ENCODE results near the gene BRSK2. TPM values are rescaled to one million over a fixed set of nuclear protein-coding genes. Genes with fewer than 3 reads are reported as not detected.

The BRSK2 gene
- total RNA-seq, 1 experiment from 2014 or later, result 1.2 TPM

- ChIA-PET POLR2A (ENCODE audit: unreplicated experiment) (no interaction called here), CTCF (no interaction called here)
- DNase-seq (no peak), ATAC-seq (no peak)
- TF ChIP-seq EZH2 (IDR thresholded peaks at IDR 0.05; ENCODE audit: low read length, unreplicated experiment) (no peak), EZH2phosphoT487 (IDR thresholded peaks at IDR 0.05; ENCODE audit: borderline replicate concordance, low read length) (no peak), CTCF (conservative IDR thresholded peaks at IDR 0.05; ENCODE audit: low read depth, low read length) (no peak)
- no peaks in the 10 kb centered on the region for H3K9me2 ChIP-seq (replicated peaks; ENCODE audit: low read length)
- no TSS peak for BruUV-seq (replicated peaks)
- intact Hi-C loops (cut with micrococcal nuclease), result no loop called here
- 0 out of 2 replicates have a peak, but pooled peaks cover 3% of the 10 kb centered on the region for H3K79me2 ChIP-seq (ENCODE audit: low read length)
- H4K20me1 ChIP-seq (ENCODE audit: low read length), result no peaks in the 10 kb centered on the region
- no peak overlapping the region for H3K27ac ChIP-seq (ENCODE audit: low read length)
- H2AFZ ChIP-seq (ENCODE audit: low read length), result no peak overlapping the region
- no peak overlapping the region for H3K9ac ChIP-seq (ENCODE audit: low read length)
- H3F3A ChIP-seq (ENCODE audit: low read length, unreplicated experiment), result no peaks in the 10 kb centered on the region
- H3K27me3 ChIP-seq (ENCODE audit: low read length), result no peaks in the 10 kb centered on the region
- no peaks in the 10 kb centered on the region for H3K36me3 ChIP-seq (ENCODE audit: low read depth, low read length)
- H3K9me3 ChIP-seq (ENCODE audit: low read length), result no peaks in the 10 kb centered on the region
- no peak overlapping the region for H3K4me3 ChIP-seq (ENCODE audit: low read length)
- H3K4me2 ChIP-seq (ENCODE audit: low read length), result no peak overlapping the region
- H3K4me1 ChIP-seq (ENCODE audit: insufficient read depth, low read length), result no peaks in the 10 kb centered on the region
Measured at GRCh38 chr11:1484695-1485503, 95.2 kb downstream of the BRSK2 start.

- H3K4me1 ChIP-seq (ENCODE audit: insufficient read depth, low read length), result no peaks in the 10 kb centered on the region
- H3K9me2 ChIP-seq (replicated peaks; ENCODE audit: low read length), result no peaks in the 10 kb centered on the region
- H3F3A ChIP-seq (ENCODE audit: low read length, unreplicated experiment), result no peaks in the 10 kb centered on the region
- 0 out of 2 replicates have a peak, but pooled peaks cover 3% of the 10 kb centered on the region for H3K79me2 ChIP-seq (ENCODE audit: low read length)
- H2AFZ ChIP-seq (ENCODE audit: low read length), result no peak overlapping the region
- ATAC-seq, result no peak
- no peak overlapping the region for H3K27ac ChIP-seq (ENCODE audit: low read length)
- TF ChIP-seq CTCF (conservative IDR thresholded peaks at IDR 0.05; ENCODE audit: low read depth, low read length) (no peak), EZH2phosphoT487 (IDR thresholded peaks at IDR 0.05; ENCODE audit: borderline replicate concordance, low read length) (no peak), EZH2 (IDR thresholded peaks at IDR 0.05; ENCODE audit: low read length, unreplicated experiment) (no peak)
- no peak for DNase-seq
- no peak overlapping the region for H3K4me2 ChIP-seq (ENCODE audit: low read length)
- ChIA-PET CTCF (no interaction called here), POLR2A (ENCODE audit: unreplicated experiment) (no interaction called here)
- intact Hi-C loops (cut with micrococcal nuclease), result no loop called here
- no peaks in the 10 kb centered on the region for H3K9me3 ChIP-seq (ENCODE audit: low read length)
- no peaks in the 10 kb centered on the region for H3K36me3 ChIP-seq (ENCODE audit: low read depth, low read length)
- no peak overlapping the region for H3K4me3 ChIP-seq (ENCODE audit: low read length)
- H3K9ac ChIP-seq (ENCODE audit: low read length), result no peak overlapping the region
- H4K20me1 ChIP-seq (ENCODE audit: low read length), result no peaks in the 10 kb centered on the region
- no TSS peak for BruUV-seq (replicated peaks)
- H3K27me3 ChIP-seq (ENCODE audit: low read length), result no peaks in the 10 kb centered on the region
Measured at GRCh38 chr11:1485504-1485885, 95.8 kb downstream of the BRSK2 start.
